ENCODE data around the gene ANGEL2. TPM values are rescaled to one million over a fixed set of nuclear protein-coding genes. Genes with fewer than 3 reads are reported as not detected.

Gene ANGEL2
- total and polyA plus RNA-seq, 12 donors, result 6.1 to 22.0 (median 18.6) TPM

- DNase-seq (no peak), ATAC-seq (no peak)
- intact Hi-C loops (cut with DNase I), result no loop called here
- H3K9me3 ChIP-seq, result no peaks in the 10 kb centered on the region
- 90 to 91% methylated on average over 4 of the region's 4 CpGs for WGBS, 2 donors
- no peaks in the 10 kb centered on the region for H3K4me1 ChIP-seq
- H3K27me3 ChIP-seq, result peaks cover 0 to 9% (median 0%) of the 10 kb centered on the region in 7 donors
- no peaks in the 10 kb centered on the region for H3K36me3 ChIP-seq
- H3K4me3 ChIP-seq, result no peak overlapping the region
- TF ChIP-seq CTCF (IDR thresholded peaks at IDR 0.05), result no peak
- H3K27ac ChIP-seq, result no peak overlapping the region
Measured at GRCh38 chr1:212973426-212973825, 42.2 kb downstream of the ANGEL2 start.

- WGBS, 2 donors, result 58 to 74% methylated on average over 5 of the region's 5 CpGs
Measured at GRCh38 chr1:212971312-212971711, 44.4 kb downstream of the ANGEL2 start.

GRCh38 chr1:212970085-212970484 is 45.6 kb downstream of the ANGEL2 start:
- ATAC-seq (no peak), DNase-seq (no peak)
- TF ChIP-seq CTCF (IDR thresholded peaks at IDR 0.05), result no peak
- H3K4me3 ChIP-seq, result no peak overlapping the region
- WGBS, 2 donors, result 97 to 98% methylated on average over 4 of the region's 4 CpGs
- no peaks in the 10 kb centered on the region for H3K36me3 ChIP-seq
- H3K27ac ChIP-seq, result no peak overlapping the region
- no peaks in the 10 kb centered on the region for H3K4me1 ChIP-seq
- H3K9me3 ChIP-seq, result no peaks in the 10 kb centered on the region
- peaks cover 0 to 15% (median 0%) of the 10 kb centered on the region in 7 donors for H3K27me3 ChIP-seq
- intact Hi-C loops (cut with DNase I), result no loop called here

More at GRCh38 chr1:212971312-212971711, 44.4 kb downstream of the ANGEL2 start:
- peaks cover 0 to 11% (median 0%) of the 10 kb centered on the region in 7 donors for H3K27me3 ChIP-seq
- H3K36me3 ChIP-seq, result no peaks in the 10 kb centered on the region
- DNase-seq, result no peak
- no peak for ATAC-seq
- H3K9me3 ChIP-seq, result no peaks in the 10 kb centered on the region
- intact Hi-C loops (cut with DNase I), result no loop called here
- H3K27ac ChIP-seq, result no peak overlapping the region
- no peak overlapping the region for H3K4me3 ChIP-seq
- no peaks in the 10 kb centered on the region for H3K4me1 ChIP-seq
- no peak for TF ChIP-seq CTCF (IDR thresholded peaks at IDR 0.05)

- no peak for ATAC-seq
- no peaks in the 10 kb centered on the region for H3K9me3 ChIP-seq
- 75 to 77% methylated on average over 3 of the region's 3 CpGs for WGBS, 2 donors
- no peaks in the 10 kb centered on the region for H3K4me1 ChIP-seq
- H3K4me3 ChIP-seq, result no peak overlapping the region
- no peak overlapping the region for H3K27ac ChIP-seq
- no peaks in the 10 kb centered on the region for H3K36me3 ChIP-seq
- DNase-seq, result no peak
- H3K27me3 ChIP-seq, result peaks cover 0 to 15% (median 0%) of the 10 kb centered on the region in 7 donors
- TF ChIP-seq CTCF (IDR thresholded peaks at IDR 0.05), result no peak
- intact Hi-C loops (cut with DNase I), result no loop called here
Measured at GRCh38 chr1:212968368-212968863, 47.3 kb downstream of the ANGEL2 start.
